ENCODE data around the gene ACVR2B. TPM values are rescaled to one million over a fixed set of nuclear protein-coding genes. Genes with fewer than 3 reads are reported as not detected.

ACVR2B gene
- total RNA-seq, 4 donors from 2014 or later: 8.7 to 15.3 (median 12.6) TPM

- WGBS, 2 donors: 94 to 95% methylated on average over 2 of the region's 2 CpGs
These were observed 80.5 kb downstream of the ACVR2B start for GRCh38 chr3:38534180-38534579.

DNA sequence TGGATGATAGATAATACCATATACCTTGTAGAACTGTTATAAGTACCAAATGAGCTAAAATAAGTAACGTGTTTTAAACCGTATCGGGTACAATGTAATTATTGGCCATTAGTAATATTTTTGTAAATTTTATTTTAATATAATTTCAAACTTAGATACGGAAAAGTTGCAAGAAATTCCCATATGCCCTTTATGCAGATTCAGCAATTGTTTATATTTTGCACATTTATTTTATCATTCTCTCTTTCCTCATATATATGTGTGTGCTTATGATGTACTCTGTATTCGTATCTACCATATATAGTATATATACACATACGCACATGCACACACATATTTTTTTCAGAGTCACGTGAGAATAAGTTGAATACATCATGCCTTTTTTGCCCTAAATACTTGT is 80.9 kb downstream of the ACVR2B start:
- Histone ChIP-seq H3K36me3 (peaks cover 0 to 56% (median 0%) of the 10 kb centered on the region in 3 donors), H3K27ac (no peak overlapping the region), H3K9me3 (no peaks in the 10 kb centered on the region), H3K4me3 (no peak overlapping the region), H3K4me1 (no peaks in the 10 kb centered on the region), H3K27me3 (no peaks in the 10 kb centered on the region)
- whole genome bisulfite sequencing, 2 donors: 96 to 97% methylated on average over 7 of the region's 7 CpGs
- TF ChIP-seq CTCF (IDR thresholded peaks at IDR 0.05): no peak
- TF ChIP-seq POLR2A (IDR thresholded peaks at IDR 0.05): no peak
- no peak for TF ChIP-seq EP300 (IDR thresholded peaks at IDR 0.05)
- DNase-seq (ENCODE audit: low spot score in 2 of 2): no peak

More at GRCh38 chr3:38534180-38534579, 80.5 kb downstream of the ACVR2B start:
- Histone ChIP-seq H3K9me3 (no peaks in the 10 kb centered on the region), H3K36me3 (peaks cover 0 to 60% (median 0%) of the 10 kb centered on the region in 3 donors), H3K4me1 (no peaks in the 10 kb centered on the region), H3K4me3 (no peak overlapping the region), H3K27ac (no peak overlapping the region), H3K27me3 (no peaks in the 10 kb centered on the region)
- no peak for DNase-seq (ENCODE audit: low spot score in 2 of 2)
- TF ChIP-seq EP300 (IDR thresholded peaks at IDR 0.05) (no peak), POLR2A (IDR thresholded peaks at IDR 0.05) (no peak), CTCF (IDR thresholded peaks at IDR 0.05) (no peak)

- no peak overlapping the region for H3K27ac ChIP-seq
- DNase-seq (ENCODE audit: low spot score in 2 of 2): no peak
- 82 to 86% methylated on average over 3 of the region's 3 CpGs for WGBS, 2 donors
- no peak for TF ChIP-seq CTCF (IDR thresholded peaks at IDR 0.05)
- no peaks in the 10 kb centered on the region for H3K27me3 ChIP-seq
- H3K4me1 ChIP-seq: no peaks in the 10 kb centered on the region
- no peak overlapping the region for H3K4me3 ChIP-seq
- H3K9me3 ChIP-seq: no peaks in the 10 kb centered on the region
- H3K36me3 ChIP-seq: peaks cover 0 to 40% (median 0%) of the 10 kb centered on the region in 3 donors
These were observed 83.0 kb downstream of the ACVR2B start for GRCh38 chr3:38536671-38537070.

- Histone ChIP-seq H3K9me3 (no peaks in the 10 kb centered on the region), H3K4me3 (no peak overlapping the region), H3K27me3 (no peaks in the 10 kb centered on the region), H3K27ac (no peak overlapping the region), H3K4me1 (no peaks in the 10 kb centered on the region), H3K36me3 (peaks cover 0 to 27% (median 0%) of the 10 kb centered on the region in 3 donors)
- DNase-seq (ENCODE audit: low spot score in 2 of 2): no peak
- 69 to 70% methylated on average over 8 of the region's 8 CpGs for WGBS, 2 donors
- no peak for TF ChIP-seq POLR2A (IDR thresholded peaks at IDR 0.05)
- TF ChIP-seq CTCF (IDR thresholded peaks at IDR 0.05): no peak
- TF ChIP-seq EP300 (IDR thresholded peaks at IDR 0.05): no peak
These were observed 85.2 kb downstream of the ACVR2B start for GRCh38 chr3:38538773-38539353.

DNA sequence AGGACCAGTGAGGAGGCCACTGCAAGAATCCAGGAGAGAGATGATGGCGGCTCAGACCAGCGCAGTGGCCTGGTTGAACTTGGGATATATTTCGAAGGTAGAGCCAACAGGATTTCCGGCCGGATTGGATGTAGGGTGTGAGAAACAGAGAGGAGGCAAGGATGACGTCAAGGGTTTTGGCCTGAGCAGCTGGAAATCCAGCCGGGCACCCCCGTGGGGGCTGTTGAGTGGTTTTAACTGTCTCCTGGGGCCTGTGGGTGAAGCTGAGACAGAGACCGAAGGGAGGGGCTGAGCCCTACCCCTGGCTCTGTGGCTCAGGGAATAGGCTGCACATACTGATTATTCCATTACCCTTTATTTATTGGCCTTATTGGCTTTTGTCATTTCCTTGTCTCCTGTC is 88.1 kb downstream of the ACVR2B start:
- no peaks in the 10 kb centered on the region for H3K4me1 ChIP-seq
- H3K4me3 ChIP-seq: no peak overlapping the region
- WGBS, 2 donors: 62 to 67% methylated on average over 9 of the region's 9 CpGs
- H3K9me3 ChIP-seq: no peaks in the 10 kb centered on the region
- no peak overlapping the region for H3K27ac ChIP-seq
- TF ChIP-seq POLR2A (IDR thresholded peaks at IDR 0.05): no peak
- TF ChIP-seq EP300 (IDR thresholded peaks at IDR 0.05): no peak
- no peak for TF ChIP-seq CTCF (IDR thresholded peaks at IDR 0.05)
- no peak for DNase-seq (ENCODE audit: low spot score in 2 of 2)
- peaks cover 0 to 6% (median 0%) of the 10 kb centered on the region in 3 donors for H3K36me3 ChIP-seq
- H3K27me3 ChIP-seq: no peaks in the 10 kb centered on the region

Small RNA genes lying within 50 kb of the gene (small RNA-seq; reads per million reads assigned to genes)
- not detected for gene RF00019

Other genes starting within 250 kb of the ACVR2B start
- under 1 TPM in 1 of 4 donors, not detected in 3; 0.78 TPM for gene SLC22A13, start 188.1 kb upstream of the ACVR2B start, total RNA-seq
- 1 to 10 TPM in 1 of 4 donors, not detected in 3; 1.2 TPM for gene SLC22A14, start 171.6 kb upstream of the ACVR2B start, total RNA-seq
- gene XYLB, start 107.1 kb upstream of the ACVR2B start, total RNA-seq: 1 to 10 TPM; 3.1 to 6.6 (median 4.1) TPM
- 10 to 100 TPM in 3 of 4 donors, 1 to 10 TPM in 1; 9.9 to 21.9 (median 20.9) TPM for gene EXOG, start 42.5 kb downstream of the ACVR2B start, total RNA-seq
- gene SCN5A, start 195.8 kb downstream of the ACVR2B start, total RNA-seq: 1 to 10 TPM in 3 of 4 donors, under 1 TPM in 1; 0.44 to 2.7 (median 1.8) TPM